HG03103 (cell line): ENCODE results near the gene OGDH.
"Not testable (repeated sequence)": the region's sequence is repeated elsewhere in the genome, so short reads cannot be mapped to it uniquely, and the experiment has no call there.

Experiments used
- ATAC-seq: cut with Tn5 transposase; IDR thresholded peaks from one replicate; pipeline ENCODE4 v1.9.1; 2021; ENCODE audit warnings: low read depth; ENCODE audit not compliant: unreplicated experiment

Gene OGDH

GRCh38 chr7:44606341-44607140 lies at the start of gene OGDH:
Gene OGDH, plus strand, starts transcription at chr7:44606627. Its CDS starts 17,717 bp downstream, at chr7:44624344.
- ATAC-seq, result peak; percentile 89

GRCh38 chr7:44557485-44557884 lies 48.9 kb upstream of the OGDH start:
- ATAC-seq, result no peak

- no peak for ATAC-seq
These were observed 46.9 kb upstream of the OGDH start for GRCh38 chr7:44559485-44559884.

- no peak for ATAC-seq
These were observed 44.9 kb upstream of the OGDH start for GRCh38 chr7:44561481-44561880.

- no peak for ATAC-seq
These were observed 44.3 kb upstream of the OGDH start for GRCh38 chr7:44561962-44562621.

GRCh38 chr7:44562622-44562962 lies 43.8 kb upstream of the OGDH start:
- not testable (repeated sequence) for ATAC-seq

- no peak for ATAC-seq
These were observed 43.2 kb upstream of the OGDH start for GRCh38 chr7:44563171-44563679.

- ATAC-seq, result no peak
These were observed 41.8 kb upstream of the OGDH start for GRCh38 chr7:44564606-44565005.

- ATAC-seq, result peak; percentile 58
These were observed 41.2 kb upstream of the OGDH start for GRCh38 chr7:44565097-44565794.

GRCh38 chr7:44565795-44566559 lies 40.5 kb upstream of the OGDH start:
- ATAC-seq, result no peak

- ATAC-seq, result no peak
These were observed 39.7 kb upstream of the OGDH start for GRCh38 chr7:44566680-44567079.

- ATAC-seq, result no peak
These were observed 38.5 kb upstream of the OGDH start for GRCh38 chr7:44567884-44568283.

GRCh38 chr7:44568771-44569560 lies 37.5 kb upstream of the OGDH start:
- ATAC-seq, result no peak

- no peak for ATAC-seq
These were observed 36.5 kb upstream of the OGDH start for GRCh38 chr7:44569959-44570358.

- ATAC-seq, result no peak
These were observed 33.7 kb upstream of the OGDH start for GRCh38 chr7:44572771-44573170.

GRCh38 chr7:44573464-44574286 lies 32.8 kb upstream of the OGDH start, which contains the start of gene DDX56:
Gene DDX56, minus strand, starts transcription at chr7:44573908. Its CDS starts 13 bp downstream, at chr7:44573895.
- ATAC-seq, result peak; percentile 92

GRCh38 chr7:44574287-44574872 lies 32.0 kb upstream of the OGDH start:
- ATAC-seq, result no peak

- ATAC-seq, result no peak
These were observed 31.4 kb upstream of the OGDH start for GRCh38 chr7:44575054-44575453.
